NCI-H2196 (cell line): ENCODE data around the gene PLXNC1.

ENCODE experiments used
- DNase-seq: peaks from one replicate; lab custom pipeline; 2025; ENCODE audit not compliant: unreplicated experiment; lab: John Stamatoyannopoulos, UW

The PLXNC1 gene

DNA sequence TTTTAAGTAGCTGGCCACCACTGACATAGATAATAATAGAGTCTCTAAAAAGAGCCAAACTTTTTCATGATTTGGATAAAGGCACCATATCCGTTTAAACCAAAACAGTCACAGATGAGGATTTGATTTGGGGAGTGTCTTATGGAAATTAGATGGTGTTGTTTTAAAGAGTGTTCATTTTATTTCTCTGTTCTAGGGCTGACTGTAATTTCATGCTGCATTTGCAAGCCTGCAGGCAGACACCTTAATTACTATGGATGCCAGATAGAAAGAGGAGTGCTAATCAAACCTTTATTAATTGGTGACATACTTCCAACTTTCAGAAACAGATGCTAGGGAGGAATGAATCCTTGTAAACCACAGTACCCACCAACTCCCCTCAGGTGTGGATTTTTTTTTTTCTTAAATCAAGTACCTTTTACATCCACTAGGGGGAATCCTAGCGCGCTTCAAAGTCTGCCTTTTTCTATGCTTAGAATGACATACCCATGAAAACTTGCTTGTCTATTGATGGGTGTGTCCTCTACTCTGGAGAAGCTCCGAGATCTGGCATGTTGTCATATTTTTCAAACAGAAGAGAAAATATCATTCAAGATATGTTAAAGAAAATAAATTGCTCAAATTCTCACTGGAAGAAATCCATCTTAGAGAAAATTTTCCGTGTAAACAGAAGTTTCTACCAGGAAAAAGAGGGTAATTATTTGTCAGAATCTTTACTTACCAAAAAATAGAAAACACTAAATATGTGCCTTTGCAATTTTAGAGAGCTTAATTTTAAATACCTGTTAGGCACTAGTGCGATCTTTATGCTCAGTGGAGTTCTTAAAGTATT, 14.2 kb upstream of the PLXNC1 start:
- peak; percentile 33 for DNase-seq

DNA sequence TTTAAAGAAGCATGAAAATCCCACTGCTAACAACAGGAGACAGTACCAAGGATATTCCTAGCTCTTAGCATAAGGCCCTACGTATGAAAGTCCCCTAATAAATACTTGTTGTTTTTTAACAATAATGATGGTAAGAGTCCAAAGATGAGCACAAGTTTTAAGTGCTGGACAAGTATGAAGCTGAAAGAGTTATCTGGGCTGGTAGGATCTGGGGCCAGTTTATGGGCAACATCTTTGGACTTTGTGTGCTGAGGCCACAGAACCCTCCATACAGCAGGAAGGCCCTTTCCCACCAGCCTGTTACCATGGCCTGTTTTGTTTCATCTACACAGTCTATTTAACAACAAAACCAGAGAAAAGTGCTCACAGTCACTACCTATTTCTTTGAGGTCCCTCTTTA, 12.5 kb upstream of the PLXNC1 start:
- no peak for DNase-seq

DNA sequence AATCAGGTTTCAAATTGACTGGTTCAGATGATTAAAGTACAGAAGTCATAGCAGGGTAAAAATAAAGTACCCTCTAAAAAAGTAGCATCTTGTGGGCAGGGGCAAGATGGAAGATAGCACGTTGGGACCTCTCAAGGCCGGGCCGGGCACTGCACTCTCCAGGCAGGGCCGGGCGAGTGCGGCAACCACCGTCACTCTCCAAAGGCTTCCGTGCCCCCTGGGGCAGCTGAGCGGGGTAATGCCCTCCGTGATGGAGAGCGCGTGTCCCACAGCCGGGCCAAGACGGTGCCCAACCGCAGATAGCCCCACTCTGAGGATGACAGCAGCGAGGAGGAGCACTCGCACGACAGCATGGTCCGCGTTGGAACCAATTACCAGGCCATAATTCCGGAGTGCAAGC, 8.6 kb upstream of the PLXNC1 start:
- no peak for DNase-seq

DNA sequence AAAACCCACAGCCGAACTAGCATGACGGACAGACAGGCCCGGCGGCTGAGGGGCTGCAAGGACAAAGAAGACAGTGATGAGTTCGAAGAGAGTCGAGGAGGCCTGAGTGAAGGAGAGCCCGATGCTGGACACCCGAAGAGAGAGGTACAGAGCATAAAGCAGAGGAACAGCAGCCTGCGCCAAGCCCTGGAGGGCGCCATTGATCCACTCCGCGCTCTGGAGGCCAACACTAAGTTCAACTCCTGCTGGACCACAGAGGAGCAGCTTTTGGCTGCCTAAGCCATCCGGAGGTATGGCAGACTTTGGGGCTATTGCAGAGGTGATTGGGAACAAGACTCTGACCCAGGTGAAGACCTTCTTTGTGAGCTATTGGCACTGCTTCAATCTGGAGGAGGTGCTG, 7.8 kb upstream of the PLXNC1 start:
- DNase-seq = peak; percentile 14

- DNase-seq = no peak
Observed at GRCh38 chr12:94141004-94141764, 7.2 kb upstream of the PLXNC1 start.

GRCh38 chr12:94141892-94142291, 6.5 kb upstream of the PLXNC1 start:
- DNase-seq = no peak

DNA sequence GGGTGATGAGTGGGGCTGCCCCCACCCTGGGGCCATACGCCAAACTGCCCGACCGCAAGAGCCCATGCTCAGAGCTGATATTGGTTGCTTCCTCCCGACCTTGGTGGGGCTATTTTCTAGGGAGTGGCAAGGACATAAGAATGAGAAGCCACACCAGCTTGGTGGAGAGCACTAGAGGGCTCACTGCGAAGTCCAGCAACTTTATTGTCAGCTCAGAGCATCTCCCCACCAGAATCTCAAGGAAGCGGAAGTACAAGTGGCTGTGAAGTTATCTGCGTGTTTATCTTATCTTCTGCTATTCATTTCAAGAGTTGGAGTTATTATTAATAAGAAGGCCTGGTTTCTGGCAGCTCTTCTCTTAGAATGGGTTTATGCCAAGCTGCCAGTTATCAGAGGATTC, 4.9 kb upstream of the PLXNC1 start:
- DNase-seq = no peak

DNA sequence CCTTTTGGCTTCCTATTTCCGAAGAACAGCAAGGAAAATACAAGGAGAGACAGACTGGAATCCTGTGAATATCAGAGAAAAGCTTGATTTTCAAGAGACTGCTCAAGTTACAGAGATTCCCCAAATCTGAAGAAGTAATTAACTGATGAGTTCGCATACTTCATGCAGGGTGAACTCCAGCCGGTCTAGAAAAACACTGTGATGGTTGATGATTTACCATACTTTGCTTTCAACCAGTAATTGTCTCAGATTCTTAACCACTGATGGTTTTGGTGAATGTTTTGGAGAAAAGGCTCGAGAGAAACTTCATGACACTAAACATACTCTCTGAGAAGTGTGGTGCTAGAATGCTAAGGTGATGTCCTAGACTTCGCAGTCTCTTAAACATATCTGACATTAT, 4.4 kb upstream of the PLXNC1 start:
- DNase-seq = no peak

- DNase-seq = no peak
Observed at GRCh38 chr12:94144781-94145180, 3.6 kb upstream of the PLXNC1 start.

DNA sequence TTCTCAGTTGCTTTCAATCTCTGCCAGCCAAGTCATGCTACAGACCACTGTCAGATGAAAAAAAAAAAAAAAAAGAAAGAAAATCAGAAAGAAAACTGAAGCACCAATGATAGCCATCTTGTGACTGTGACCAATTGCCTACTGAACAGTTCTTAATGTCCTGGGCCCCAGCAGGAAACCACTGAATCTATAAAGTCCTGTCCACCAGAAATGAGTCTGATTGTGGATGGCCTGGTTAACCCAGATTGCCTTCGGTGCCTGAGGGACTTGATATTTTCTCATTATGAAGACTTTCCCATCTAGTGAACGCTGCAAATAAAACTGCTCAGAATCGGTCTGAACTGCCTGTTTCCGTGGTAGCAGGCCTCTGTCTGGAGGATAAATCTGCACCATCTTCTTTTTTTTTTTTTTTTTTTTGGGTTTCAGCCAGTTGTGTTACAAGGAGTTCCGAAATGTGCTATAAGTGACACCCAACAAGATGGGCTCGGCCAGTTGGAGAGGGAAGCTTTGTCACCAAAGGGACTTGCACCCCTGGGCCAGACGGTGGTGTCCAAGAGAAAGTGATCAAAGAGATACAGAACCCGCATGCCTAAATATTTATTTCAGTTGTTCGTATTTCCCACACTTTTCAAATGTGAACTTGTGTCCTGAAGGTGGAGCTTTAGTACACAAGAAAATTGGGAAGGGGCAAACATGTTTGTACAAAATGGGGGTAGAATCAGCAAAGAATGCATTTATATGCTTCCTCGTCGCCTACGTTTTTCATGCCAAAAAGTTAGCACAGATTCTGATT, 3.0 kb upstream of the PLXNC1 start:
- DNase-seq = no peak

DNA sequence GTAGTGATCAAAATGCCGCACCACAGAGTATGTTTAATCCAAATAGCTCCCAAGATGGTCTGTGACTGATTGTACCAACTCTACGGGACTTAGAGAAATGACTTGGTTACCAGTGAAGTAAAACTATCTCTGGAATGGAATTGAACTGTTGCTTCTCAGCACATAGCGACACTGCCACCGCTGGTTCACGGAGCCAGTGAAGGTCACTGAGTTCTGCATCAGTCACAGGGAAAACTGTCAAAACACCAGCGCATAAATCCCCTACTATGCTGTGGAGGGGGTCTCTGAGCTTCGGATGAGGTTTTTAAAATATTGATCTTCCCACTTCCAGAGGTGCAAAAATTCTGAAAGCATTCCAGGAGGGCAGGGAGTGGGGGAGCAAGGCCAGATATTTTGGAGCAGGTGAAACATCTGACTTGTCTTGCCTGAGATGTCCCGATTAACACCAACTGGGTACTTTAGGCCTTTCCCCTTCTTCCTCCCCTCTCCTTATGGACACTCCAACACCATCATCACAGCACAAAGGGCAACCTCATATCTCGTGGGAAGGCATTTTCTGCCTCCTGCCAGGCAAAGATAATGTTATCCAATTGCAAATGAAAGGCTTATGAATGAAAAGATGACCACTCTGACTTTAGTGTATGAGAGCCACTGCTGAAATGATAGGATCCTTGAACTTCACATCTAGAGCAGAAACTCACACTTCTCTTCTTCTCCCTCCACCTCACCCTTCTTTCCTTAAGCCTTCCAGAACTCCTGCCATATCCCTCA, 2.0 kb upstream of the PLXNC1 start:
- DNase-seq = no peak

- no peak for DNase-seq
Observed at GRCh38 chr12:94147387-94147990, 888 bp upstream of the PLXNC1 start.

GRCh38 chr12:94148739-94149118, 352 bp downstream of the PLXNC1 start:
- DNase-seq = no peak

GRCh38 chr12:94149119-94149780, 873 bp downstream of the PLXNC1 start:
- DNase-seq = peak; percentile 9

GRCh38 chr12:94149781-94150239, 1.4 kb downstream of the PLXNC1 start:
- no peak for DNase-seq

GRCh38 chr12:94150240-94151121, 2.1 kb downstream of the PLXNC1 start:
- DNase-seq = no peak

GRCh38 chr12:94151582-94151981, 3.2 kb downstream of the PLXNC1 start:
- DNase-seq = no peak

DNA sequence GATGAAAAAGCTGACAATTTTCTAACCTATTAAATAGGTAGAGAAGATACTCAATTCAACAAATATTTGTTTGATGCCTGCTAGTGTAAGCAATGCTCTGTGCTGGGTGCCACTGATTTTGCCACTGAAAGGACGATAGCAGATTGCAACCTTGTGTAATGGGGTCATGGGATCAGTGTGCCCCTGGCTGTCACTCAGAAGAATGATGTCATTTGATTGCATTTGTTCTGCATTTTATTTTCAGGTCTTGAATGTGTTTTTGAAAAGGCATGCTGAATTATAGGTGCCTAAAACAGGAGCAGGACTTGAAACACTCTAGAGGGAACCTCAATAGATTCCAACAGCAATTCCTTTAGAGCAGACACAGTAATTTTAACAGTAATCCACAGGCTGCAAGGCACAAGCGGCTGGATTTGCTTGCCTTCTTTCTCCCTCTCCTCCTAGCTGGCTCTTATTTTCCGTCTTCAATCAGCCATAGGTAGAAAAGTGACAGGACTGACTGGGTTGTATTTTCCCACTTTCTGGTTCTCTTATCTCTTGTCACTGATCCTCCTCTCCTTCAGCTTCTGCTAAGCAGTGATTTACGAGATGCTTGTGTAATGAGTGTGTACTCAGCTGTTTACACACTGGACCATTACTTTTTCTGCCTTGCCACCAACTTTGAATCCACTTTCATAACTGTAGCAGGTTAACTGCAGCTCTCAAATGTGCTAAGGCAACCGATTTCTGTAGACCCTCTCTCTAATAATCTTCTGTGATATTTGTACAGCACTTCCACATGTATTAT, 4.1 kb downstream of the PLXNC1 start:
- DNase-seq = no peak
